C4-2B (cell line): ENCODE data around the gene SIN3A.

Experiments
- ZFX ChIP-seq: fragments of 450-650 bp; IDR thresholded peaks from 2 replicates; pipeline ENCODE4 v1.6.1; 2017
- TF ChIP-seq, protein P1 (sequence below): fragments of 450-650 bp; conservative IDR thresholded peaks from 2 replicates; pipeline ENCODE4 v1.5.1; 2017; ENCODE audit warnings: mild to moderate bottlenecking

DNA sequence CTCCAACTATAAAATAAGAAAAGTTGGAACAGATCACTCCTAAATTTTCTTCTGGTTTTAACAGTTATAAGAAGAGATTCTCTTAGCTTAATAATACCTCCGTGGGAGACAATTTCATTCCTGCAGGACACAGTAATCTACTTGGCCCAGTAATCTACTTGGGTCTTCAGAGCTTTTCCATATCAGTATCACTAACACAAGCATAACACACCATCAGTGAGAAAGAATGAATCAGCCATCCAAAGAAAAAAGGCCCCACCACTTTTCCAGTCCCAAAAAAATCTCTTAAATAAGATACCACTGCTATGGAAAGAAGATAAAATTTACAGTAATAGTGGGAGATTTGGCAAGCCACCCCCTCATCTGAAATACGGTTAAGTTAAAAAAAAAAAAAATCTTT is 20.2 kb downstream of the SIN3A start:
- TF ChIP-seq, protein P1, sequence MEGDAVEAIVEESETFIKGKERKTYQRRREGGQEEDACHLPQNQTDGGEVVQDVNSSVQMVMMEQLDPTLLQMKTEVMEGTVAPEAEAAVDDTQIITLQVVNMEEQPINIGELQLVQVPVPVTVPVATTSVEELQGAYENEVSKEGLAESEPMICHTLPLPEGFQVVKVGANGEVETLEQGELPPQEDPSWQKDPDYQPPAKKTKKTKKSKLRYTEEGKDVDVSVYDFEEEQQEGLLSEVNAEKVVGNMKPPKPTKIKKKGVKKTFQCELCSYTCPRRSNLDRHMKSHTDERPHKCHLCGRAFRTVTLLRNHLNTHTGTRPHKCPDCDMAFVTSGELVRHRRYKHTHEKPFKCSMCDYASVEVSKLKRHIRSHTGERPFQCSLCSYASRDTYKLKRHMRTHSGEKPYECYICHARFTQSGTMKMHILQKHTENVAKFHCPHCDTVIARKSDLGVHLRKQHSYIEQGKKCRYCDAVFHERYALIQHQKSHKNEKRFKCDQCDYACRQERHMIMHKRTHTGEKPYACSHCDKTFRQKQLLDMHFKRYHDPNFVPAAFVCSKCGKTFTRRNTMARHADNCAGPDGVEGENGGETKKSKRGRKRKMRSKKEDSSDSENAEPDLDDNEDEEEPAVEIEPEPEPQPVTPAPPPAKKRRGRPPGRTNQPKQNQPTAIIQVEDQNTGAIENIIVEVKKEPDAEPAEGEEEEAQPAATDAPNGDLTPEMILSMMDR = no peak
- TF ChIP-seq ZFX = no peak
